ENCODE data around the gene RPRD1A.

DNA sequence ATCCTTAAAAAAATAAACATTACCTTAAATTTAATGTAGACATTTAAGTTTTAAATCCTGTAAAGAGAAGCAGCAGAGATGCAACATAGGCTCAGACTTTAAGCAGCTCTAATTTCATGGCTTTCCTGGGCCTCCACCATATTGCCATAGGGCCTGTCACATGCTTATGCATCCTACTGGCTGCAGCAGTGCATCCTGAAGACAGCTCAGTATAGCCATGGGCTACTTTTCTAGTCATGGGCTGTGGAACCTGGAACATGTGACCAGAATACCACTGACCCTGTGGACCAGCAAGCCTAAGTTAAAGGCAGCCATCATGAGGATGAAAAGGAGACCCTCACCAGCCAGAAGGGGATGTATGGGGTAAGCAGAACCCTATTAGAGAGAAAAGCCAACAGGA, 84.2 kb downstream of the RPRD1A start:
- TF ChIP-seq, protein P1, sequence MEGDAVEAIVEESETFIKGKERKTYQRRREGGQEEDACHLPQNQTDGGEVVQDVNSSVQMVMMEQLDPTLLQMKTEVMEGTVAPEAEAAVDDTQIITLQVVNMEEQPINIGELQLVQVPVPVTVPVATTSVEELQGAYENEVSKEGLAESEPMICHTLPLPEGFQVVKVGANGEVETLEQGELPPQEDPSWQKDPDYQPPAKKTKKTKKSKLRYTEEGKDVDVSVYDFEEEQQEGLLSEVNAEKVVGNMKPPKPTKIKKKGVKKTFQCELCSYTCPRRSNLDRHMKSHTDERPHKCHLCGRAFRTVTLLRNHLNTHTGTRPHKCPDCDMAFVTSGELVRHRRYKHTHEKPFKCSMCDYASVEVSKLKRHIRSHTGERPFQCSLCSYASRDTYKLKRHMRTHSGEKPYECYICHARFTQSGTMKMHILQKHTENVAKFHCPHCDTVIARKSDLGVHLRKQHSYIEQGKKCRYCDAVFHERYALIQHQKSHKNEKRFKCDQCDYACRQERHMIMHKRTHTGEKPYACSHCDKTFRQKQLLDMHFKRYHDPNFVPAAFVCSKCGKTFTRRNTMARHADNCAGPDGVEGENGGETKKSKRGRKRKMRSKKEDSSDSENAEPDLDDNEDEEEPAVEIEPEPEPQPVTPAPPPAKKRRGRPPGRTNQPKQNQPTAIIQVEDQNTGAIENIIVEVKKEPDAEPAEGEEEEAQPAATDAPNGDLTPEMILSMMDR (IDR thresholded peaks at IDR 0.05), result no peak
- TF ChIP-seq EZH2phosphoT487 (IDR thresholded peaks at IDR 0.05), result no peak

All from neural progenitor cell (in vitro differentiated cells).